ENCODE results near the gene TEX22. TPM values are rescaled to one million over a fixed set of nuclear protein-coding genes. Genes with fewer than 3 reads are reported as not detected.

TEX22 gene
- total and polyA plus RNA-seq, 2 experiments from 2014 or later = 0.21 TPM

DNA sequence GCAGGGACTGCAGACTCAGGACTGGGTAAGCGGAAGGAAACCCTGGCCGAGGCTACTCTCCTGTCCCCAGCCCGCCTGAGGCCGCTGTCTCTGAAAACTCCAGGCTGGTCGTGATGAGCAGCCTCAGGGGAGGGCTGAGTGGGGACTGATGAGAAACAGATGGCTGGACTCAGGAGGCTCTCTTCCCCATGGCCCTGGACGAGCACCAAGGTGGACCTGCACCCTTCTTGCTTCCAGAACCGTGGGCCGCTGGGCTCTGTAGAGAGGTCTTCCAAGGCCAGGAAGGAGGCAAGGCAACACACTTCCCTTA, 1.1 kb downstream of the TEX22 start:
- peak overlapping the region; percentile 78; the same call in 1 of the 2 replicates for H3K4me2 ChIP-seq
- no peak for ATAC-seq
- no peak for TF ChIP-seq ZNF331 (CRISPR knock-in tag; IDR thresholded peaks at IDR 0.05; ENCODE audit: low read depth)
- TF ChIP-seq POLR2AphosphoS5 (IDR thresholded peaks at IDR 0.05; ENCODE audit: low read depth) = no peak
- TF ChIP-seq, protein P1, sequence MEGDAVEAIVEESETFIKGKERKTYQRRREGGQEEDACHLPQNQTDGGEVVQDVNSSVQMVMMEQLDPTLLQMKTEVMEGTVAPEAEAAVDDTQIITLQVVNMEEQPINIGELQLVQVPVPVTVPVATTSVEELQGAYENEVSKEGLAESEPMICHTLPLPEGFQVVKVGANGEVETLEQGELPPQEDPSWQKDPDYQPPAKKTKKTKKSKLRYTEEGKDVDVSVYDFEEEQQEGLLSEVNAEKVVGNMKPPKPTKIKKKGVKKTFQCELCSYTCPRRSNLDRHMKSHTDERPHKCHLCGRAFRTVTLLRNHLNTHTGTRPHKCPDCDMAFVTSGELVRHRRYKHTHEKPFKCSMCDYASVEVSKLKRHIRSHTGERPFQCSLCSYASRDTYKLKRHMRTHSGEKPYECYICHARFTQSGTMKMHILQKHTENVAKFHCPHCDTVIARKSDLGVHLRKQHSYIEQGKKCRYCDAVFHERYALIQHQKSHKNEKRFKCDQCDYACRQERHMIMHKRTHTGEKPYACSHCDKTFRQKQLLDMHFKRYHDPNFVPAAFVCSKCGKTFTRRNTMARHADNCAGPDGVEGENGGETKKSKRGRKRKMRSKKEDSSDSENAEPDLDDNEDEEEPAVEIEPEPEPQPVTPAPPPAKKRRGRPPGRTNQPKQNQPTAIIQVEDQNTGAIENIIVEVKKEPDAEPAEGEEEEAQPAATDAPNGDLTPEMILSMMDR (conservative IDR thresholded peaks at IDR 0.05; ENCODE audit: low read depth in 2 of 2) = no peak
- TF ChIP-seq CREB1 (CRISPR knock-in tag; IDR thresholded peaks at IDR 0.05; ENCODE audit: low read depth) = no peak
- TF ChIP-seq EZH2phosphoT487 (IDR thresholded peaks at IDR 0.05; ENCODE audit: unreplicated experiment) = no peak
- TF ChIP-seq, protein P2, sequence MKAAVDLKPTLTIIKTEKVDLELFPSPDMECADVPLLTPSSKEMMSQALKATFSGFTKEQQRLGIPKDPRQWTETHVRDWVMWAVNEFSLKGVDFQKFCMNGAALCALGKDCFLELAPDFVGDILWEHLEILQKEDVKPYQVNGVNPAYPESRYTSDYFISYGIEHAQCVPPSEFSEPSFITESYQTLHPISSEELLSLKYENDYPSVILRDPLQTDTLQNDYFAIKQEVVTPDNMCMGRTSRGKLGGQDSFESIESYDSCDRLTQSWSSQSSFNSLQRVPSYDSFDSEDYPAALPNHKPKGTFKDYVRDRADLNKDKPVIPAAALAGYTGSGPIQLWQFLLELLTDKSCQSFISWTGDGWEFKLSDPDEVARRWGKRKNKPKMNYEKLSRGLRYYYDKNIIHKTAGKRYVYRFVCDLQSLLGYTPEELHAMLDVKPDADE (IDR thresholded peaks at IDR 0.05) = no peak
- no peak for TF ChIP-seq NANOG (IDR thresholded peaks at IDR 0.05; ENCODE audit: borderline replicate concordance)
- TF ChIP-seq EZH2 (IDR thresholded peaks at IDR 0.05; ENCODE audit: low read depth, unreplicated experiment) = no peak
- no peak for TF ChIP-seq JUNB (IDR thresholded peaks at IDR 0.05; ENCODE audit: unreplicated experiment)
- TF ChIP-seq STAT1 (IDR thresholded peaks at IDR 0.05; ENCODE audit: unreplicated experiment) = no peak
- H3K27ac ChIP-seq (ENCODE audit: low read depth) = no peak overlapping the region
- Mint-ChIP-seq H3K4me3 (0 out of 3 replicates have a peak overlapping the region, but pooled peaks have one; percentile 10), H3K27me3 (ENCODE audit: insufficient read depth, low read depth, poor library complexity) (peaks cover 35% of the 10 kb centered on the region), H3K36me3 (ENCODE audit: low read depth) (peaks cover 56% of the 10 kb centered on the region), H3K9me3 (peaks cover 66% of the 10 kb centered on the region), H3K27ac (no peak overlapping the region), H3K4me1 (no peaks in the 10 kb centered on the region; the same call in 2 of the 3 replicates)
- no peaks in the 10 kb centered on the region; the same call in 1 of the 2 replicates for H3K4me1 ChIP-seq (ENCODE audit: insufficient read depth)
- peaks cover 16% of the 10 kb centered on the region for H3K9me2 ChIP-seq (ENCODE audit: insufficient read depth)
- no peaks in the 10 kb centered on the region for H3K79me2 ChIP-seq (replicated peaks; ENCODE audit: insufficient read depth)
- H4K20me1 ChIP-seq (replicated peaks; ENCODE audit: insufficient read depth) = no peaks in the 10 kb centered on the region
- H3K4me3 ChIP-seq = peak overlapping the region; percentile 60
- DNase-seq (ENCODE audit: low spot score) = no peak
- no peak overlapping the region for H2AFZ ChIP-seq
- H3F3A ChIP-seq (replicated peaks; ENCODE audit: low read depth) = peaks cover 3% of the 10 kb centered on the region; the same call in 1 of the 2 replicates
- H3K36me3 ChIP-seq (ENCODE audit: insufficient read depth) = peaks cover 12% of the 10 kb centered on the region; the same call in 1 of the 2 replicates
- 0 out of 2 replicates have a peak, but pooled peaks cover 7% of the 10 kb centered on the region for H3K27me3 ChIP-seq (ENCODE audit: insufficient read depth)

DNA sequence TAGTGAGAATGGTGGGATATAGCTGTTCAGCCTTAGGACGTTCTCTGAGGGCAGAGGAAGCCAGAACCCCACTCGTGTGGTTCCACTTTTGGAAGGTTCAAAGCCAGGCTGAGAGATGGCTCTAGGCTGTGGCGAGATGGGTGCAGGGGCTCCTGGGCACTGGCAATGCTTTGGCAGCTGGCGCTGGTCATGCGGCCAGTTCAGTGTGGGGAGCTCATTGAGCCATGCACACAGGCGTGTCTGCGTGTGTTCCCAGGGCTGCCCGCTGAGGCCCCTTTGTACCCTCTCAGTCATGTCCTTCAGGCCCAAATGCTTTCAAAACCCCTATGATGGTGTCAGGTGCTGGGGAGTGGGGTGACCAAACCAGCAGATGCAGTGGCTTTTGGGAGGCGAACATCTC, 1.7 kb downstream of the TEX22 start:
- ATAC-seq (no peak), DNase-seq (ENCODE audit: low spot score) (no peak)
- peaks cover 35% of the 10 kb centered on the region for H3K27me3 Mint-ChIP-seq (ENCODE audit: insufficient read depth, low read depth, poor library complexity)
- no peak overlapping the region for H3K4me3 ChIP-seq
- H3K4me1 Mint-ChIP-seq = no peaks in the 10 kb centered on the region
- H3K79me2 ChIP-seq (replicated peaks; ENCODE audit: insufficient read depth) = no peaks in the 10 kb centered on the region
- H3K4me3 Mint-ChIP-seq = no peak overlapping the region; the same call in 2 of the 3 replicates
- H3K27ac Mint-ChIP-seq = no peak overlapping the region
- peaks cover 12% of the 10 kb centered on the region; the same call in 1 of the 2 replicates for H3K36me3 ChIP-seq (ENCODE audit: insufficient read depth)
- no peak overlapping the region for H2AFZ ChIP-seq
- H3K36me3 Mint-ChIP-seq (ENCODE audit: low read depth) = peaks cover 60% of the 10 kb centered on the region
- H4K20me1 ChIP-seq (replicated peaks; ENCODE audit: insufficient read depth) = no peaks in the 10 kb centered on the region
- H3F3A ChIP-seq (replicated peaks; ENCODE audit: low read depth) = peaks cover 3% of the 10 kb centered on the region; the same call in 1 of the 2 replicates
- peaks cover 72% of the 10 kb centered on the region for H3K9me3 Mint-ChIP-seq
- TF ChIP-seq, protein P1 (conservative IDR thresholded peaks at IDR 0.05; ENCODE audit: low read depth in 2 of 2) = no peak
- TF ChIP-seq, protein P2 (IDR thresholded peaks at IDR 0.05) = no peak
- no peak for TF ChIP-seq CREB1 (CRISPR knock-in tag; IDR thresholded peaks at IDR 0.05; ENCODE audit: low read depth)
- no peak for TF ChIP-seq POLR2AphosphoS5 (IDR thresholded peaks at IDR 0.05; ENCODE audit: low read depth)
- TF ChIP-seq STAT1 (IDR thresholded peaks at IDR 0.05; ENCODE audit: unreplicated experiment) = no peak
- H3K4me1 ChIP-seq (ENCODE audit: insufficient read depth) = no peaks in the 10 kb centered on the region; the same call in 1 of the 2 replicates
- H3K27ac ChIP-seq (ENCODE audit: low read depth) = no peak overlapping the region
- 0 out of 2 replicates have a peak, but pooled peaks cover 7% of the 10 kb centered on the region for H3K27me3 ChIP-seq (ENCODE audit: insufficient read depth)
- peaks cover 16% of the 10 kb centered on the region for H3K9me2 ChIP-seq (ENCODE audit: insufficient read depth)
- no peak overlapping the region for H3K4me2 ChIP-seq
